ENCODE results near the gene COX7A2.

Gene COX7A2

GRCh38 chr6:75230484-75231325, 12.9 kb downstream of the COX7A2 start:
- intact Hi-C loops (cut with DNase I) = no loop called here
- DNase-seq = peak in 24 of 42 donors; percentile 23 to 78 (median 54)

- intact Hi-C loops (cut with DNase I) = no loop called here
- DNase-seq = no peak
These were observed 19.2 kb downstream of the COX7A2 start for GRCh38 chr6:75224303-75224926.

DNA sequence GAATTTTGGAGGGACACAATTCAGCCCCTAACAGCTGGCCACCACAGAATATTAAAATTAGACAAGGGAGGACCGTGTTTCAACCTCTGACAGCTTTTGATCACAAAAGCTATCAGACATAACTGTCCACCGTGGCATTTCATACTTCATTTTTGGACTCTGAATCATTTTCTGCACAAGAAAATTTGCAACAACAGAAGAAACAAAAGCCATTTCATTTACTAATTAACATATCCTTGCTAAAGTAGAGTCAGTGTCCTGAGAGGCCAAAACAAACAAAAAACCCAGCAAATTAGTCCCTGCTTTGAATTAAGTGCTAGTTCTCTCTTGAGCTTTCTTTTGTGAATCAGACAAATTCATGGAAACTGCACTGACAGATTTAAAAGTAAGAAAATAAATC, 20.2 kb downstream of the COX7A2 start:
- intact Hi-C loops (cut with DNase I) = no loop called here
- no peak for DNase-seq

- intact Hi-C loops (cut with DNase I) = no loop called here
- no peak for DNase-seq
These were observed 21.3 kb downstream of the COX7A2 start for GRCh38 chr6:75222261-75222660.

DNA sequence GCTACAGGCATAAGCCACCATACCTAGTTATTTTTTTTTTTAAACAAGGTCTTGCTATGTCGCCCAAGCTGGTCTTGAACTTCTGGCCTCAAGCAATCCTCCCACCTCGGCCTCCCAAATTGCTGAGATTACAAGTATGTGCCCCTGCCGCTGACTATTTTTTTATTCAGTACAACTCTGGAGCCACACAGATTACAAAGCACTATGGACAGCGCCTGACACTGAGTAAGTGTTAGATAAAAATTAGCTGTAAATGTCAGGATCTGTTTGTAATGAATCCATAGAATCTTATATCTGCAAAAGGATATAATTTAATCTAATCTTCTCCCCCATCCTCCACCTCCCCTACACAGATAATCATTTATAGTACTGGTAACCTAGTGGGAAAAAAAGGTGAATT, 22.5 kb downstream of the COX7A2 start:
- DNase-seq = no peak
- intact Hi-C loops (cut with DNase I) = no loop called here

DNA sequence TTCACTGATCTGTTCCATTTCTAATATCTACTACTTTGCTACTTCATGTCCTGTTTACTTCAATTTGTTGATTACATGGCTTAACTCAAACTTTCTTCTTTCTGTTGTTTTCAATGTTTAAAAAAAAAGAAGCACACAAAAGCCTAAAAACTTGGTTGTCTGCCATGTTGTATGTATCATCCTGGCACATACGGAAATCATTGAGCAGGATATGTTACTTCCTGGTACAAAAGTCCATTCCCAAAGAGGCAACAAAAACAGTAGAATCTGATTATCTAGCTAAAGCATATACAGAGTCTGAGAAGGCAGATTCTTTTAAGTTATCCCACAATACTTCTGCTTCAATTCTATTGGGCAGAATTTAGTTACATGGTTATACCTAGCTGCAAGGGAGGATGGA, 23.2 kb downstream of the COX7A2 start:
- intact Hi-C loops (cut with DNase I) = no loop called here
- no peak for DNase-seq

DNA sequence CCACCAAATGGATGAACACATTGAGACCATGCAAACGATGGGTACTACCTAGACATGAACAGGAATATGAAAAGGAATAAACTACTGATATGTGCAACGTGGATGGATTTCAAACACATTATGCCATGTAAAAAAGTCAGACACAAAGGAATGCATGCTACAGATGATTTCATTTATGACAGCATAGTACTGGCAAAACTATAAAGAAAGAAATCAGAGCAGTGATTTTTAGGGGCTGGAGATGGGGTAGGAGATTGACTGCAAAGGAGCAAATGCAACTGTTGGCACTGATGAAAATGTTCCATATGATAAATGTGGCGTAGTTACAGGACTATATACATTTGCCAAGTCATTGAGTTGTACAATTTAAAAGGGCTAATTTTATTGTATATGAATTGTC, 24.3 kb downstream of the COX7A2 start:
- intact Hi-C loops (cut with DNase I) = no loop called here
- DNase-seq = no peak

DNA sequence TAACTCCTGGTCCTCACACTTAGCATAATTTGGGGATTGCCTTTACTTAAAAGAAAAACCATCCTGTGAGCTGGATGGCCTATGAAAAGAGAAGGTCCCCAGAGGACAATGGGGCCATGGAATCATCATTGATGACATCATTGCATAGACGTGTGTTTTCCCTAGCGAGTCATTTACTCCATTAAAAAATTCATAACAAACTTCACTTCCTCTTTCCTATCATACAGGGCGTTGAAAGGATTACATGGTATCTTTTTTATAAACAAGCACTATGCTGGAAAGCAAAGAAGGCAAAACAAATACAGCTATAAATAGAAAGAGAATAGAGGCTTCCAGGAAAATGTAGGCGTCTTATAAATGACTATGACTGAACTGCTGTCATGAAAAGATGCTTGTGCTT, 26.4 kb downstream of the COX7A2 start:
- no peak for DNase-seq
- intact Hi-C loops (cut with DNase I) = no loop called here

DNA sequence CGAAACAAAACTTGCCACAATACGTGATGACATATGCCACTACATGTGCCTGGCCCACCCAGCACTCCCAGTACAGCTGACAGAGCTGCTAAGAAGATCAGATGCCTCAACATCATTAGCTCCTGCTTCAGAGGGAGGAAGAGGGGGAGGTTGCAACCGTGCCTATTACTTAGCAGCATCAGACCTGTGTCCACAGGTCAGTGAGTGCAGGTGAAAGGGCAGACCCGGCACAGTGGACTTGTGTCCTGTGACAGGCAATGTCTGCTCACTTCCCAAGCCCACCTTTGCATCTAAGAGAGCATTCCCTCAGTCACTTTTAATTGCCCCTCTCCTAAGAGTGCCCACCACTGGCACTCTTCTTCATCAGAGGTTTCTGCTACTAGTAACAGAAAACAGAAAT, 28.3 kb downstream of the COX7A2 start:
- no peak for DNase-seq
- intact Hi-C loops (cut with DNase I) = no loop called here

DNA sequence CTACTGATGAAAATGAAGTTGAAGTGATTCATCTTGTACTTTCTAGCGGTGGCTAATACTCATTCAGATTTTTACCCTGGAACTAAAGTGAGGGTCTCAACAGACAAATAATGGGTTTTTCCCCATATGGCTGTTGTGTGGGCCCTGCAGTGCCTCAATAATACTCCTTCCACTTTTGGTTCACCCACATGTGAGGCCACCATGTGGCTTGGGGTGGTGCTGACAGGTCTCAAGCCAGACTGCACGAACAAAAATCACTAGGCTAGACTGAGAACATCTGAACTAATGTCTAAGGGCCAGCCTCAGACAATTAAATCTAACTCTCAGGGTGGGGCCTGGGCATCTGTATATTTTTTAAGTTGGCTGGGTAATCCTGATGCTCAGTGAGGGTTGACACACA, 29.9 kb downstream of the COX7A2 start:
- intact Hi-C loops (cut with DNase I) = no loop called here

GRCh38 chr6:75213112-75213511, 30.5 kb downstream of the COX7A2 start:
- intact Hi-C loops (cut with DNase I) = no loop called here
- peak in 1 of 42 donors; percentile 30 for DNase-seq

More for the DNA sequence above, 29.9 kb downstream of the COX7A2 start:
- no peak for DNase-seq

- DNase-seq = no peak
- intact Hi-C loops (cut with DNase I) = no loop called here
These were observed 31.5 kb downstream of the COX7A2 start for GRCh38 chr6:75211920-75212590.

GRCh38 chr6:75210885-75211739, 32.5 kb downstream of the COX7A2 start:
- intact Hi-C loops (cut with DNase I) = no loop called here
- peak in 23 of 42 donors; percentile 35 to 89 (median 74) for DNase-seq

DNA sequence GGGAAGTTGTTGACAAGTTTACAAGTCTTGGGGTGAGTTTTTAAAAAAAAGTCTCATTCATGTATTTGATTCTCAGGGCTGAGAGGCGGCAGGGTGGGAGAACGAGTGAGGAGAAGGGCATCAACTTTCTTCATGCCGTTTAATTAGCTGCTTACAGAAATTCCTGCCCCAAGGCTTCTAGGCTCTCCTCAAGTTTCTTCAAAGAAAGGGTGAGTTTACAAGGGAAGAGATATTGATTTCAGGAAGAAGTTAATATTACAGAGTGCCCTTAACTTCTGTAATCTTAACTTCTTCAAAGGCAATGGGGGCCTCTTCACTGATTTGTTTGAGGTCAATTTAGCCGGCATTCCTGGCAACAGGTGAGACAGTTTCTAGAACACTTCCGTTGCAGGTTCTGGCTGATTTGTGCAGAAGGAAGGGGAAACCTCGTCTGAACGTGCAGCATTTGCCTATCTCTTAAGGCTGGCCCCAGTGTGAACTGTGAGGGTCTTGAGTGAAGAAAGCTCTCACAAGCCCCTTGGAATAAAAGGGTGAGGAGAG, 34.3 kb downstream of the COX7A2 start:
- no peak for DNase-seq
- intact Hi-C loops (cut with DNase I) = loop anchor here (5.0 kb wide), 2 partner anchors 1117 to 1472 kb away; no protein-coding TSS in a partner anchor

DNA sequence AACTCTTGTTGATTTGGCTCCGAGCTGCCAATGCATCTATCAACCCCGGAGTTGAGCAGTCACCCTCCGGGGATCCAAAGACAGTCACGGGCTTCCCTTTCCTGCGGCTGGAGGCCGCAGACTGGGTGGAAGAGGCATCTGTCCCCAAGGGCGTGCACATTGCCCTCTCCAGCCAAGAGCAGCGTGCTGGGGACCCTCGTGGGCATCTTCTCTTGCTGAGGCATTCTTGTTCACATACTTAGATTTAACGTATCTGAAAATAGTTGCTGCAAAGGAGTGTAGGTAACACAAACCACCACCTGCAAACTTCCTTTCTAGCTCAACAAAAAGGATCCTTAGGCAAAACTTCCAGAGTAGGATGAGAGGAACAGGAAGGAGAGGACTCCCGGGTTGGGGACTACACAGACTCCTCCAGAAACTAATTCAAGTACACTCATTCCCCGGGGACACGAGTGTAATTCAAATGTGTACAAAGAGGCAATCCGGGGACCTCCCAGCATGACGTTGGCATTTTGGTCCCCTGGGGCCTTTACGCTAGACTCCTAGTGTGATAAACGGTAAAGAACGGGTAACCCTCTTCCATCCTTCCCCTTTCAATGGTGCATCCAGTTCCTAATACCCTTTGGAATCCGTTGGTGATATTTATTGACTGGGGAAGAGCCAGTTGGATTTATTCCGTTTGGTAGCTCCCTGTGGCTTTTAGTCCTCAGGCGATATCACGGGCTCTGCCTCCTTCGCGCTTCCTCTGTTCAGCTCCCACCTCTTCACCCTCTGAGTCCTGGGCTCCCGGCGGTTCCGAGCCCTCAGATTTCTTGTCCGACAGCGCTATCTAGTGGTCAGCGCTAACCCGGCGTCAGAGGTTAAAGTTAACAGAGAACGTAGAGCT, 35.1 kb downstream of the COX7A2 start:
- intact Hi-C loops (cut with DNase I) = loop anchor here (5.0 kb wide), 2 partner anchors 1116 to 1471 kb away; no protein-coding TSS in a partner anchor
- peak; percentile 76 to 95 (median 89) for DNase-seq

- intact Hi-C loops (cut with DNase I) = loop anchor here (5.0 kb wide), 2 partner anchors 1114 to 1469 kb away; no protein-coding TSS in a partner anchor
These were observed 36.8 kb downstream of the COX7A2 start for GRCh38 chr6:75206576-75207342.

More at GRCh38 chr6:75206576-75207342, 36.8 kb downstream of the COX7A2 start:
- DNase-seq = no peak

All from head of caudate nucleus (tissue), 42 donors.